CD4-positive, alpha-beta T cell (primary cell): Measurements from ENCODE around the gene FNDC3B. TPM values are rescaled to one million over a fixed set of nuclear protein-coding genes. Genes with fewer than 3 reads are reported as not detected.

Source experiments
- ATAC-seq: fragments of 200-7000 bp; cut with Tn5 transposase; one replicate; pipeline ENCODE4 v1.10.0; 2022; ENCODE audit warnings: mild to moderate bottlenecking; ENCODE audit not compliant: poor library complexity
- CTCF ChIA-PET: fragments of 350-600 bp; sonication (Branson Sonifier 250); formaldehyde crosslinking; loops from one replicate; lab custom pipeline; 2021; ENCODE audit warnings: antibody characterized with exemption, inconsistent platforms; lab: Charles Lee
- POLR2A ChIA-PET: fragments of 350-600 bp; sonication (Branson Sonifier 250); formaldehyde crosslinking; loops from one replicate; lab custom pipeline; 2021; ENCODE audit warnings: antibody characterized with exemption, inconsistent platforms; lab: Charles Lee
- DNase-seq, 14 experiments: peaks; one replicate each; pipeline ENCODE4 v3.0.0-alpha.2; 2013 to 2020; ENCODE audit warnings: mixed read lengths in 2 of 14
- H3K27ac ChIP-seq, 2 donors: one replicate each; pipeline versions ENCODE4 v1.5.1 to v1.7.0; 2013; ENCODE audit warnings: low read length in 2 of 2, low read depth in 1 of 2, mild to moderate bottlenecking in 1 of 2
- H3K27me3 ChIP-seq, 2 experiments: 1 replicate in 1 of 2; 2 replicates in 1 of 2; pipeline versions ENCODE4 v1.6.1 to v1.7.0; 2013; ENCODE audit warnings: low read length in 2 of 2, control low read depth in 1 of 2, mild to moderate bottlenecking in 1 of 2, moderate library complexity in 1 of 2; ENCODE audit not compliant: insufficient read depth in 2 of 2, control insufficient read depth in 1 of 2
- H3K36me3 ChIP-seq: one replicate; pipeline ENCODE4 v1.6.1; 2013; ENCODE audit warnings: low read length, control low read depth; ENCODE audit not compliant: insufficient read depth
- H3K4me1 ChIP-seq: one replicate; pipeline ENCODE4 v1.6.1; 2013; ENCODE audit warnings: low read length, control low read depth; ENCODE audit not compliant: insufficient read depth
- H3K4me3 ChIP-seq: one replicate; pipeline ENCODE4 v1.5.1; 2013; ENCODE audit warnings: mild to moderate bottlenecking, low read length, moderate library complexity
- H3K9me3 ChIP-seq, 2 experiments: 1 replicate in 1 of 2; 2 replicates in 1 of 2; pipeline versions ENCODE4 v1.6.1 to v1.7.0; 2013; ENCODE audit warnings: low read length in 2 of 2, mild to moderate bottlenecking in 2 of 2, control low read depth in 1 of 2, moderate library complexity in 1 of 2; ENCODE audit not compliant: control insufficient read depth in 1 of 2, insufficient read depth in 1 of 2
- H3K27ac Mint-ChIP-seq: one replicate; pipeline ENCODE4 v1.8.0; 2020; ENCODE audit warnings: mixed read lengths
- H3K27me3 Mint-ChIP-seq: one replicate; pipeline ENCODE4 v1.8.0; 2021; ENCODE audit warnings: mixed read lengths
- H3K36me3 Mint-ChIP-seq: one replicate; pipeline ENCODE4 v1.8.0; 2021; ENCODE audit warnings: low read depth, mixed read lengths
- H3K4me1 Mint-ChIP-seq: one replicate; pipeline ENCODE4 v1.8.0; 2021; ENCODE audit warnings: low read depth, mixed read lengths
- H3K4me3 Mint-ChIP-seq: one replicate; pipeline ENCODE4 v1.8.0; 2020; ENCODE audit warnings: mild to moderate bottlenecking, mixed read lengths
- H3K9me3 Mint-ChIP-seq: one replicate; pipeline ENCODE4 v1.8.0; 2020; ENCODE audit warnings: mixed read lengths
- intact Hi-C, 2 experiments: fragments of 100-400 bp; cut with DNase I in 1 of 2; cut with micrococcal nuclease in 1 of 2; formaldehyde crosslinking; loops; one replicate each; pipeline versions ENCODE4 v1.15.1 to v1.9.0; 2023 to 2025; cut with DNase I, micrococcal nuclease
- total RNA-seq, 174 experiments: library from RNA in 2 of 174; stranded (reverse) in 2 of 174; gene quantifications; one replicate each; pipeline ENCODE4 v1.2.3 and lab custom pipeline; 2021 to 2026
- TF ChIP-seq, protein P1 (sequence below): fragments of 200-600 bp; IDR thresholded peaks from one replicate; pipeline ENCODE4 v1.8.0; 2022; ENCODE audit warnings: antibody characterized with exemption, mild to moderate bottlenecking

The FNDC3B gene
- total RNA-seq, 2 experiments from 2014 or later = 26.1 to 28.7 TPM

DNA sequence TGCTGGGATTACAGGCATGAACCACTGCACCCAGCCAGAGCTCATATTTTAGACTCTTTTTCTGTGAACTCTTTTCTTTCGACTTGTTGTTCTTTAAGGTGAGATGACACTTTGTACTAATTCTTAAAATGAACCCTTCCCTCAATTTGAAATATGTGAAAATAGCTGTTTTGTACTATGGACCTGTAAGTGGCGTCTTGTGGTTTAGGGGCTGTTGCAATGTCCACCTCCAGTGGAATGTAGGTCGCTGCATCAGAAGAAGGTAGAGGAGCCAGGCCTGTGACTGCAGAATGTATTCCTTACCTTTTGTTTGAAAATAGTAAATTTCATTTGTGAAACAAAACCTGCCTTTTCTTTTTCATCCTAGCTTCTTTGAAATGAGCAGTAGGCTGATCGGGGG is 38.9 kb downstream of the FNDC3B start:
- intact Hi-C loops = no loop called here
- no peak overlapping the region for H3K4me3 Mint-ChIP-seq
- Histone ChIP-seq H3K36me3 (no peaks in the 10 kb centered on the region), H3K4me1 (no peaks in the 10 kb centered on the region), H3K4me3 (no peak overlapping the region), H3K27me3 (no peaks in the 10 kb centered on the region), H3K9me3 (no peaks in the 10 kb centered on the region), H3K27ac (no peak overlapping the region)
- TF ChIP-seq, protein P1, sequence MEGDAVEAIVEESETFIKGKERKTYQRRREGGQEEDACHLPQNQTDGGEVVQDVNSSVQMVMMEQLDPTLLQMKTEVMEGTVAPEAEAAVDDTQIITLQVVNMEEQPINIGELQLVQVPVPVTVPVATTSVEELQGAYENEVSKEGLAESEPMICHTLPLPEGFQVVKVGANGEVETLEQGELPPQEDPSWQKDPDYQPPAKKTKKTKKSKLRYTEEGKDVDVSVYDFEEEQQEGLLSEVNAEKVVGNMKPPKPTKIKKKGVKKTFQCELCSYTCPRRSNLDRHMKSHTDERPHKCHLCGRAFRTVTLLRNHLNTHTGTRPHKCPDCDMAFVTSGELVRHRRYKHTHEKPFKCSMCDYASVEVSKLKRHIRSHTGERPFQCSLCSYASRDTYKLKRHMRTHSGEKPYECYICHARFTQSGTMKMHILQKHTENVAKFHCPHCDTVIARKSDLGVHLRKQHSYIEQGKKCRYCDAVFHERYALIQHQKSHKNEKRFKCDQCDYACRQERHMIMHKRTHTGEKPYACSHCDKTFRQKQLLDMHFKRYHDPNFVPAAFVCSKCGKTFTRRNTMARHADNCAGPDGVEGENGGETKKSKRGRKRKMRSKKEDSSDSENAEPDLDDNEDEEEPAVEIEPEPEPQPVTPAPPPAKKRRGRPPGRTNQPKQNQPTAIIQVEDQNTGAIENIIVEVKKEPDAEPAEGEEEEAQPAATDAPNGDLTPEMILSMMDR = no peak
- no peak overlapping the region for H3K27ac Mint-ChIP-seq
- ATAC-seq (no peak), DNase-seq (no peak)
- ChIA-PET POLR2A (no interaction called here), CTCF (no interaction called here)
- no peaks in the 10 kb centered on the region for H3K36me3 Mint-ChIP-seq
- no peaks in the 10 kb centered on the region for H3K9me3 Mint-ChIP-seq
- H3K4me1 Mint-ChIP-seq = peaks cover 10% of the 10 kb centered on the region
- no peaks in the 10 kb centered on the region for H3K27me3 Mint-ChIP-seq

DNA sequence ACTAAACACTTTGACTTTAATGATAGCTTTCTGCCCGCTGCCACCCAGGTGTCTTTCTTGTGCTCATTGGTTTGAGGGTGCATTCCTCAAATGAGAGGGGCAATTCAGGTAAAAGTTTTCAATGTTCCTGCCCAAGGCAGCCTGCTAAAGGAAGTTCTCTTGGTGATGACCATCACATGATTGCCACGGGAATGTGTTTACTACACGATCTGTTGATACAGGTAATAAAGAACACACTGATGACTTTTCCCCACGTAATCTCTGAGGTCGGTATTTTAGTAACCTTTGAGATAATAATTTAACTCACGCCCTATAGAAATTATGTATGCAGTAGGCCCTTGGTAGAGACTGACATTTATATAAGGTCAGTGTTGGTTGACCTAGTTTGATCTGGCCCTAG is 39.3 kb downstream of the FNDC3B start:
- no peak for DNase-seq
- no peaks in the 10 kb centered on the region for H3K9me3 ChIP-seq
- H3K27me3 ChIP-seq = no peaks in the 10 kb centered on the region
- CTCF ChIA-PET = no interaction called here
- no peaks in the 10 kb centered on the region for H3K36me3 Mint-ChIP-seq
- no peak for ATAC-seq
- TF ChIP-seq, protein P1 = no peak
- H3K4me1 Mint-ChIP-seq = peaks cover 10% of the 10 kb centered on the region
- no peaks in the 10 kb centered on the region for H3K4me1 ChIP-seq
- no peak overlapping the region for H3K27ac Mint-ChIP-seq
- POLR2A ChIA-PET = no interaction called here
- no peaks in the 10 kb centered on the region for H3K27me3 Mint-ChIP-seq
- no peak overlapping the region for H3K4me3 Mint-ChIP-seq
- H3K27ac ChIP-seq = no peak overlapping the region
- H3K9me3 Mint-ChIP-seq = no peaks in the 10 kb centered on the region
- H3K36me3 ChIP-seq = no peaks in the 10 kb centered on the region
- intact Hi-C loops = no loop called here
- no peak overlapping the region for H3K4me3 ChIP-seq

DNA sequence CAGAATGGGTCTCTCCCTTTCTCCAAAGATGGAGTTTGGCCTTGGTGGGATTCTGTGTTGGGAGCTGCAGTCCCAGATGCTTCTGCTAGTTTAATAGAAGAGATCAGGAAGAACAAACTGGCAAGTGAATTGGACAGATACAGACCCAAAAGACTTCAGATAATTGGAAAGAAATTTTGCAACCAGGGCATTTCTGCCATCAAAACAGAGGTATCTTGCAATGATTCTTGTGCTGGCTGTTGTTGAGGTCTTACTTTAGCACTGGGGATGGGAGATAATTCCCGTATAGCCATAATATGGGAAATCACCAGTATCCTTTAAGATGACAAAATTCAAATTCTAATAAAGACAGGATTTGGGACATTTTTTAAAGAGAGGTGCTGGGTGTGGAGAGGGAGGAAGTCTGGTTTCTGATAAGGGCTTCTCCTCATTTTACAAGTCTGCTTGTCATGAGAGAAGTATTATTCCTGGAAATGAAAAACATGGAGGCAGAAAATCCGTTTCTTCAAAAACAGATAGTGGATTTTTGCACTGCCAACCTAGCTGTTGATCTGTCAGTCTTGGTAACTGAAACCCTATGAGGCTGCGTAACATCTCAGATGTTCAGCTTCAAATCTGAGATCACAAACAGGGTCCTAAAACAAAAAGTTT is 40.1 kb downstream of the FNDC3B start:
- intact Hi-C loops = no loop called here
- no peak overlapping the region for H3K27ac Mint-ChIP-seq
- ChIA-PET POLR2A (interaction anchor here (0.7 kb wide), 1 partner anchor 534 kb away, joined by 3 read pairs; no protein-coding TSS in a partner anchor), CTCF (no interaction called here)
- Histone ChIP-seq H3K27ac (no peak overlapping the region), H3K27me3 (no peaks in the 10 kb centered on the region), H3K36me3 (no peaks in the 10 kb centered on the region), H3K9me3 (no peaks in the 10 kb centered on the region), H3K4me3 (no peak overlapping the region), H3K4me1 (no peaks in the 10 kb centered on the region)
- TF ChIP-seq, protein P1 = no peak
- no peaks in the 10 kb centered on the region for H3K36me3 Mint-ChIP-seq
- no peaks in the 10 kb centered on the region for H3K9me3 Mint-ChIP-seq
- ATAC-seq (no peak), DNase-seq (no peak)
- H3K4me3 Mint-ChIP-seq = no peak overlapping the region
- H3K4me1 Mint-ChIP-seq = peaks cover 10% of the 10 kb centered on the region
- H3K27me3 Mint-ChIP-seq = no peaks in the 10 kb centered on the region
